Mesenchymal stem cell (in vitro differentiated cells and primary cell): ENCODE measurements around the gene C1QTNF2.
A peak's percentile ranks its signal among the peaks of the same experiment; 100 is the strongest.

Source experiments
- DNase-seq: peaks from one replicate; pipeline ENCODE4 v3.0.0-alpha.2; 2013
- H2AFZ ChIP-seq: one replicate; pipeline ENCODE4 v1.6.1; 2013; ENCODE audit warnings: low read depth, mild to moderate bottlenecking, control low read depth, inconsistent platforms, low read length, moderate library complexity
- H2AK5ac ChIP-seq: 2 replicates; pipeline ENCODE4 v1.6.1; 2013; ENCODE audit warnings: low read length, moderate library complexity, mild to moderate bottlenecking, inconsistent platforms; ENCODE audit not compliant: severe bottlenecking
- H2BK120ac ChIP-seq: one replicate; pipeline ENCODE4 v1.6.1; 2013; ENCODE audit warnings: low read depth, mild to moderate bottlenecking, inconsistent platforms, low read length, moderate library complexity
- H2BK12ac ChIP-seq, 2 experiments: one replicate each; pipeline ENCODE4 v1.6.1; 2013; ENCODE audit warnings: inconsistent platforms in 2 of 2, low read length in 2 of 2, mild to moderate bottlenecking in 2 of 2, moderate library complexity in 2 of 2, control low read depth in 1 of 2
- H2BK15ac ChIP-seq: one replicate; pipeline ENCODE4 v1.6.1; 2013; ENCODE audit warnings: mild to moderate bottlenecking, low read depth, inconsistent platforms; ENCODE audit not compliant: poor library complexity, severe bottlenecking
- H2BK5ac ChIP-seq: 2 replicates; pipeline ENCODE4 v1.6.1; 2013; ENCODE audit warnings: low read depth, mild to moderate bottlenecking, low read length, control low read depth, inconsistent platforms; ENCODE audit not compliant: poor library complexity, severe bottlenecking
- H3K14ac ChIP-seq, 2 experiments: one replicate each; pipeline ENCODE4 v1.6.1; 2013; ENCODE audit warnings: inconsistent platforms in 2 of 2, low read length in 2 of 2, control low read depth in 1 of 2, mild to moderate bottlenecking in 1 of 2, moderate library complexity in 1 of 2
- H3K18ac ChIP-seq, 2 experiments: one replicate each; pipeline ENCODE4 v1.6.1; 2013; ENCODE audit warnings: inconsistent platforms in 2 of 2, low read length in 2 of 2, control low read depth in 1 of 2, low read depth in 1 of 2, mild to moderate bottlenecking in 1 of 2
- H3K23ac ChIP-seq, 2 experiments: one replicate each; pipeline ENCODE4 v1.6.1; 2013; ENCODE audit warnings: inconsistent platforms in 2 of 2, low read length in 2 of 2, mild to moderate bottlenecking in 2 of 2, moderate library complexity in 2 of 2, control low read depth in 1 of 2
- H3K27ac ChIP-seq: 2 replicates; pipeline ENCODE4 v1.5.1; 2013; ENCODE audit warnings: mild to moderate bottlenecking, moderate library complexity, low read length, control low read depth, inconsistent platforms; ENCODE audit not compliant: poor library complexity, severe bottlenecking
- H3K27me3 ChIP-seq, 2 experiments: 2 replicates each; pipeline versions ENCODE4 v1.6.1 to v1.7.0; 2013; ENCODE audit warnings: low read length in 2 of 2, mild to moderate bottlenecking in 2 of 2, moderate library complexity in 2 of 2, control low read depth in 1 of 2, inconsistent platforms in 1 of 2; ENCODE audit not compliant: control insufficient read depth in 1 of 2, insufficient read depth in 1 of 2
- H3K36me3 ChIP-seq, 2 experiments: 2 replicates each; pipeline versions ENCODE4 v1.6.1 to v1.7.0; 2013; ENCODE audit warnings: low read length in 2 of 2, control low read depth in 1 of 2, inconsistent platforms in 1 of 2, low read depth in 1 of 2, mild to moderate bottlenecking in 1 of 2; ENCODE audit not compliant: insufficient read depth in 2 of 2, control insufficient read depth in 1 of 2
- H3K4ac ChIP-seq, 2 experiments: one replicate each; pipeline ENCODE4 v1.6.1; 2013; ENCODE audit warnings: inconsistent platforms in 2 of 2, low read length in 2 of 2, mild to moderate bottlenecking in 2 of 2, moderate library complexity in 2 of 2, control low read depth in 1 of 2, low read depth in 1 of 2
- H3K4me1 ChIP-seq: 2 replicates; pipeline ENCODE4 v1.6.1; 2013; ENCODE audit warnings: low read depth, low read length, control low read depth; ENCODE audit not compliant: control insufficient read depth, insufficient read depth
- H3K4me2 ChIP-seq: 2 replicates; pipeline ENCODE4 v1.6.1; 2013; ENCODE audit warnings: low read length, mild to moderate bottlenecking, inconsistent platforms; ENCODE audit not compliant: poor library complexity, severe bottlenecking
- H3K4me3 ChIP-seq, 2 experiments: 2 replicates each; pipeline versions ENCODE4 v1.5.1 to v1.7.0; 2013; ENCODE audit warnings: low read length in 2 of 2, mild to moderate bottlenecking in 2 of 2, control low read depth in 1 of 2, low read depth in 1 of 2; ENCODE audit not compliant: insufficient read depth in 1 of 2
- H3K79me1 ChIP-seq: replicated peaks from 2 replicates; pipeline ENCODE4 v1.6.1; 2013; ENCODE audit warnings: mild to moderate bottlenecking, control low read depth, low read length, inconsistent platforms; ENCODE audit not compliant: poor library complexity, severe bottlenecking
- H3K9ac ChIP-seq: 2 replicates; pipeline ENCODE4 v1.7.0; 2013; ENCODE audit warnings: mild to moderate bottlenecking, low read length, moderate library complexity
- H3K9me3 ChIP-seq: 2 replicates; pipeline ENCODE4 v1.7.0; 2013; ENCODE audit warnings: mild to moderate bottlenecking, low read length; ENCODE audit not compliant: control insufficient read depth
- H4K8ac ChIP-seq: one replicate; pipeline ENCODE4 v1.6.1; 2013; ENCODE audit warnings: inconsistent platforms, mild to moderate bottlenecking, low read length, moderate library complexity
- H4K91ac ChIP-seq: one replicate; pipeline ENCODE4 v1.6.1; 2013; ENCODE audit warnings: mild to moderate bottlenecking, low read length, inconsistent platforms
- WGBS: methylation state at CpG from one replicate; pipeline ENCODE4 v1.1.7; 2013; ENCODE audit warnings: mixed read lengths; 5-methylcytosine and 5-hydroxymethylcytosine counted together

The C1QTNF2 gene

DNA sequence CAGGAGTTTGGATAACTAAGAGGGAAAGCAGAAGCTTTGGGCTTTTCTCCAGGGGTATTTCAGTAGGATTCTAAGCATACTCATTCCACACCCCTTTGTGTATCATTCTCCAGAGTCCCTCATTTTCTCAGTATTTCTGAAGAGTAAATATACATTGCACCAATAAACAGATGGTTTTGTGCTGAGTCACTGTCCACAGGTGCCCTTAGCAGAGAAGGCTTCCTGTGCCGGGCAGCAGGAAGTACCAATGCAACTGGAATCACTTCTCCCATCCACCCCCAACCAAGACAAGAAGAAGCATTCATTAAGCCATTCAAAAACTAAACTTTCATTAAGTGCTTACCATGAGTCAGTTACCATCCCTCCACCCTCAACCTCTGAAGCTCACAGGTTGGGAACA is 54.5 kb downstream of the C1QTNF2 start:
- no peak overlapping the region for H2AFZ ChIP-seq
- H3K14ac ChIP-seq, result no peak overlapping the region
- peak; percentile 47 for DNase-seq
- H3K9ac ChIP-seq, result no peak overlapping the region
- H3K79me1 ChIP-seq, result peaks cover 3% of the 10 kb centered on the region
- no peak overlapping the region for H4K91ac ChIP-seq
- H2BK15ac ChIP-seq, result no peak overlapping the region
- H2BK12ac ChIP-seq, result no peak overlapping the region
- H3K27ac ChIP-seq, result no peak overlapping the region
- peaks cover 5% of the 10 kb centered on the region for H3K4me1 ChIP-seq
- H3K27me3 ChIP-seq, result peaks cover 0 to 50% of the 10 kb centered on the region in 2 experiments
- WGBS, result 0% methylated on average over 1 of the region's 1 CpG
- no peak overlapping the region for H3K4me2 ChIP-seq
- no peak overlapping the region for H2BK5ac ChIP-seq
- H4K8ac ChIP-seq, result no peak overlapping the region
- no peaks in the 10 kb centered on the region for H3K36me3 ChIP-seq
- no peak overlapping the region for H2AK5ac ChIP-seq
- no peak overlapping the region for H3K4me3 ChIP-seq
- H3K9me3 ChIP-seq, result no peaks in the 10 kb centered on the region
- no peak overlapping the region for H3K23ac ChIP-seq
- H3K4ac ChIP-seq, result no peak overlapping the region
- no peak overlapping the region for H3K18ac ChIP-seq
- no peak overlapping the region for H2BK120ac ChIP-seq

DNA sequence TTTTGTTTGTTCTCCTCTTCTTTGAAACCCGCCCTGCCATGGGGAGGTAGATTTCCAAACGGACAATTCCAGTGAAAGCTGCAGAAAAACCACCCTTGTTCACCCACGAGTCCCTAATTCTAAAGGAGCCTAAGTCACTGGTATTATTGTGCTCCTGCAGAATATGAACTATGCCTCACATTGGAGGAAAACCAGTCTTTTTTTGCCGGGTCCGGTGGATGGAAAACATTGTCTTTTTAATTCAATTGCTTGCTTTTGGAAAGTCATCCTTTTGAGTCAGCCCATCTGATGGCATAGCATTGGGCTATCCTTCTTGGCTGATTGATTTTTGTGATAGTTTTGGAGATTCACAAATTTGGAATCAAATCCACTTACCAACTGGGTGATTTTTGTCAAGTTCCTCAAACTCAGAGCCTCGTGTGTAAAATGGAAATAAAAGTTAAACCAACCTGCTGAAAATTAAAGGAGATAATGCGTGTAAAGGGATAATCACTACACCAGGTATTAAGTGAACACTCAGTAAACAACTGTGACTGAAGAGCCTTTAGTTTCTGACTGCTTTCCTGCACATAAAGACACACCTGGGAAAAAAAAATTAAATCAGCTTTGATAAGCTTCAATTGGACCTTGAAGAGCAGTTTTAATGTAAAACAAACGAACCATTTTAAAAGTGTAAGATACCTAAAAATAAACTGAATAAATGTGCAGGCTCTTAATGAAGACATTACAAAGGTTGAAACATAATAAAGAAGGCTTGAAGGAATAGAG is 57.3 kb downstream of the C1QTNF2 start:
- Histone ChIP-seq H2BK15ac (no peak overlapping the region), H4K8ac (no peak overlapping the region), H2BK5ac (no peak overlapping the region), H3K4me3 (no peak overlapping the region), H2AFZ (no peak overlapping the region), H3K14ac (no peak overlapping the region), H3K4me2 (peak overlapping the region; percentile 90), H3K4ac (no peak overlapping the region), H2AK5ac (no peak overlapping the region), H2BK120ac (no peak overlapping the region), H2BK12ac (no peak overlapping the region), H3K79me1 (peaks cover 16% of the 10 kb centered on the region), H3K18ac (no peak overlapping the region), H4K91ac (no peak overlapping the region), H3K23ac (no peak overlapping the region), H3K27ac (no peak overlapping the region), H3K9me3 (no peaks in the 10 kb centered on the region), H3K9ac (no peak overlapping the region), H3K36me3 (peaks cover 0 to 1% of the 10 kb centered on the region in 2 experiments), H3K27me3 (peaks cover 0 to 69% of the 10 kb centered on the region in 2 experiments), H3K4me1 (peaks cover 7% of the 10 kb centered on the region)
- DNase-seq, result no peak
- 24% methylated on average over 6 of the region's 8 CpGs for WGBS

DNA sequence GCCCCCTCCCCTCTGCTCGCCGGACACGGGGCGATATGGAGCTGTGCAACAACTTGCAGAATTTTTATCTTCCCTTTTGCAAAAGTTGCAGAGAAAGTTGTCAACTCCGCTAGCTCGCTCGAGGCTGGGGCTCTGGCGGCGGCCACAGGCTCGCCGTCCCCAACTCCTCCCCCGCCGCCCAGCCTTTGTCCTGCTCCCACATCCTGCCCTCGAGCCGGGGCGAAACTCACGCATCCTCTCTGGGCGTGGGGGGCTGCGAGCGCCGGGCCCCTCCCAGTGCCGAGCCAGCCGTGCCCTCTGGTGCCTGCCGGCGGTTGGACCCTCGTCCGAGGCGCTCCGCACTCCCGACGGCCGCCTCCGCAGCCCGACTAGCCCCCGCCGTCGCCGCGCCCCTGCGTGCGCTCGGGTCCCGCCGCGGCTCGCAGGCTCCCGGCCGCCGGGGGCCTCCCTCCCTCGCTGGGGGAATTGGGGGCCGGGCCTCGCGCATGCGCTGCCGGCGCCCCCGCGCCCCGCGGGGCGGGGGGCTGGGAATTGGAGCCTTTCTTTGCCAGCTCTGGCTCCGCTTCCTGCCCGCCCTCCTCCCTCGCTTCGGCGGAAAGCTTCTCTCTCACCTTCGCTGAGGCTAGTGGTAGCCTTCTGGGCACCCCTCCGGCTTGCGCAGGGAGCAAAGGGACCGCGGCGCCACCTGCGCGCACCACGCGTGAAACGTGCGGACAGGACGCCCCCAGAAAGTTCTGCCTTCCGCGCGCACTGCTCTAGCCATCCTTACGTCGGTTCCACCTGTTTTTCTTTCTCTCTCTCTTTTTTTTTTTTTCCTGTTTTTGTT is 58.1 kb downstream of the C1QTNF2 start, which contains the start of gene CCNJL:
Gene CCNJL (minus strand): TSS at position 431 of the 826 bp plus-strand sequence. CDS start 641 bp downstream, outside the sequence.
- Histone ChIP-seq H4K8ac (peak within 1 kb of the TSS; percentile 87), H3K4me3 (peak within 1 kb of the TSS; percentile 62 to 78), H2BK5ac (no peak within 1 kb of the TSS), H3K9ac (no peak within 1 kb of the TSS), H2BK15ac (peak within 1 kb of the TSS; percentile 68), H3K9me3 (no peaks in the 10 kb centered on the region), H2BK120ac (peak within 1 kb of the TSS; percentile 77), H3K14ac (peak within 1 kb of the TSS in 1 of 2 experiments; percentile 90), H3K23ac (peak within 1 kb of the TSS in 1 of 2 experiments; percentile 46), H3K4ac (peak within 1 kb of the TSS; percentile 96 to 99), H3K79me1 (peaks cover 20% of the 10 kb centered on the region), H3K4me2 (peak within 1 kb of the TSS; percentile 90), H2AFZ (peak within 1 kb of the TSS; percentile 98), H3K18ac (peak within 1 kb of the TSS; percentile 89 to 97), H2BK12ac (peak within 1 kb of the TSS in 1 of 2 experiments; percentile 83), H3K27ac (no peak within 1 kb of the TSS), H3K4me1 (peaks cover 7% of the 10 kb centered on the region), H4K91ac (peak within 1 kb of the TSS; percentile 99), H3K27me3 (peaks cover 0 to 73% of the 10 kb centered on the region in 2 experiments), H2AK5ac (no peak within 1 kb of the TSS), H3K36me3 (peaks cover 0 to 8% of the 10 kb centered on the region in 2 experiments)
- under 1% methylated on average over 84 of the region's 84 CpGs for WGBS
- DNase-seq, result peak; percentile 61
